MM.1S (cell line): Measurements from ENCODE around the gene CDCA4.

ENCODE experiments used
- DNase-seq: peaks from one replicate; pipeline ENCODE4 v3.0.0-alpha.2; 2015
- H2AFZ ChIP-seq: fragments of 300-600 bp; sonication (generic); 2 replicates; pipeline ENCODE4 v1.6.0; 2016; ENCODE audit warnings: antibody characterized with exemption, low read length
- H3F3A ChIP-seq: fragments of 300-600 bp; sonication (generic); 2 replicates; pipeline ENCODE4 v1.6.1; 2016; ENCODE audit warnings: mild to moderate bottlenecking, antibody characterized with exemption, low read length, moderate library complexity, mixed read lengths; ENCODE audit not compliant: insufficient read depth
- H3K27ac ChIP-seq: fragments of 300-600 bp; sonication (generic); 2 replicates; pipeline ENCODE4 v1.5.1; 2016; ENCODE audit warnings: mild to moderate bottlenecking, low read length
- H3K27me3 ChIP-seq: fragments of 300-600 bp; sonication (generic); replicated peaks from 2 replicates; pipeline ENCODE4 v1.6.0; 2016; ENCODE audit warnings: low read length; ENCODE audit not compliant: insufficient read depth
- H3K36me3 ChIP-seq: fragments of 300-600 bp; sonication (generic); replicated peaks from 2 replicates; pipeline ENCODE4 v1.6.1; 2016; ENCODE audit warnings: mild to moderate bottlenecking, low read length, mixed read lengths; ENCODE audit not compliant: insufficient read depth
- H3K4me1 ChIP-seq: fragments of 300-600 bp; sonication (generic); 2 replicates; pipeline ENCODE4 v1.6.1; 2016; ENCODE audit warnings: low read length, mixed read lengths
- H3K4me2 ChIP-seq: fragments of 300-600 bp; sonication (generic); 2 replicates; pipeline ENCODE4 v1.6.0; 2016; ENCODE audit warnings: low read depth, low read length
- H3K4me3 ChIP-seq: fragments of 300-600 bp; sonication (generic); 2 replicates; pipeline ENCODE4 v1.5.1; 2016; ENCODE audit warnings: low read length, mixed read lengths
- H3K79me2 ChIP-seq: fragments of 300-600 bp; sonication (generic); 2 replicates; pipeline ENCODE4 v1.6.1; 2016; ENCODE audit warnings: mixed run types, low read length, mixed read lengths
- H3K9ac ChIP-seq: fragments of 300-600 bp; sonication (generic); 2 replicates; pipeline ENCODE4 v1.6.1; 2016; ENCODE audit warnings: low read length, mixed read lengths
- H3K9me2 ChIP-seq: fragments of 300-600 bp; sonication (generic); replicated peaks from 2 replicates; pipeline ENCODE4 v1.6.1; 2016; ENCODE audit warnings: mild to moderate bottlenecking, low read length, mixed read lengths; ENCODE audit not compliant: insufficient read depth
- H3K9me3 ChIP-seq: fragments of 300-600 bp; sonication (generic); replicated peaks from 2 replicates; pipeline ENCODE4 v1.6.1; 2016; ENCODE audit warnings: mild to moderate bottlenecking, low read length, mixed read lengths; ENCODE audit not compliant: insufficient read depth
- H4K20me1 ChIP-seq: fragments of 300-600 bp; sonication (generic); 2 replicates; pipeline ENCODE4 v1.6.1; 2016; ENCODE audit warnings: mild to moderate bottlenecking, low read length, moderate library complexity, mixed read lengths; ENCODE audit not compliant: insufficient read depth
- EZH2 ChIP-seq: fragments of 300-600 bp; sonication (generic); optimal IDR thresholded peaks from 2 replicates; pipeline ENCODE3; 2017; ENCODE audit warnings: low read depth, mild to moderate bottlenecking, antibody characterized with exemption, low read length, mixed read lengths
- EZH2phosphoT487 ChIP-seq: fragments of 300-600 bp; sonication (generic); IDR thresholded peaks from 2 replicates; pipeline ENCODE4 v1.6.1; 2018; ENCODE audit warnings: antibody characterized with exemption, low read length
- TF ChIP-seq, protein P1 (sequence below): fragments of 300-600 bp; sonication (generic); IDR thresholded peaks from 2 replicates; pipeline ENCODE4 v1.5.1; 2016; ENCODE audit warnings: antibody characterized with exemption, low read length, mixed read lengths

Gene CDCA4

DNA sequence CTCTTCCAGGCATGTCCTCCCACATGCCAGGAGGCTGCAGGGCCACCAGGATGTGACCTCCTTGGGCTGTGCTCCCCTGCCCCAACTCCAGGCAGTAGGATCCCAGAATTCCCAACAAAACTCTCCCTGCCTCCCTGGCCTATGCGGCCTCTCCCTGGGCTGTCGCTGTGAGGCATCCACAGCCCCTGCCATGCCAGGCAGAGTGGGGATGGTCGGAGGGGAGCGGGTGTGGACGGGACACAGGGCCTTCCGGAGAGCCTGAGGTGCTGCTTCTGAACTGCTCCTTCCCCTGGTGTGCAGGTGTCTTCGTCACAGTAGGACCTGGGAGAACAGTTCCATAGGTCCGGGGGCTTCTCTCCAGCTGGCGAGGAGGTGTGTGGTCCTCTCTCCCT is 26.0 kb upstream of the CDCA4 start:
- TF ChIP-seq, protein P1, sequence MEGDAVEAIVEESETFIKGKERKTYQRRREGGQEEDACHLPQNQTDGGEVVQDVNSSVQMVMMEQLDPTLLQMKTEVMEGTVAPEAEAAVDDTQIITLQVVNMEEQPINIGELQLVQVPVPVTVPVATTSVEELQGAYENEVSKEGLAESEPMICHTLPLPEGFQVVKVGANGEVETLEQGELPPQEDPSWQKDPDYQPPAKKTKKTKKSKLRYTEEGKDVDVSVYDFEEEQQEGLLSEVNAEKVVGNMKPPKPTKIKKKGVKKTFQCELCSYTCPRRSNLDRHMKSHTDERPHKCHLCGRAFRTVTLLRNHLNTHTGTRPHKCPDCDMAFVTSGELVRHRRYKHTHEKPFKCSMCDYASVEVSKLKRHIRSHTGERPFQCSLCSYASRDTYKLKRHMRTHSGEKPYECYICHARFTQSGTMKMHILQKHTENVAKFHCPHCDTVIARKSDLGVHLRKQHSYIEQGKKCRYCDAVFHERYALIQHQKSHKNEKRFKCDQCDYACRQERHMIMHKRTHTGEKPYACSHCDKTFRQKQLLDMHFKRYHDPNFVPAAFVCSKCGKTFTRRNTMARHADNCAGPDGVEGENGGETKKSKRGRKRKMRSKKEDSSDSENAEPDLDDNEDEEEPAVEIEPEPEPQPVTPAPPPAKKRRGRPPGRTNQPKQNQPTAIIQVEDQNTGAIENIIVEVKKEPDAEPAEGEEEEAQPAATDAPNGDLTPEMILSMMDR = no peak
- no peak for TF ChIP-seq EZH2phosphoT487
- no peak for TF ChIP-seq EZH2
- no peak overlapping the region for H3K27ac ChIP-seq
- H3K36me3 ChIP-seq = no peaks in the 10 kb centered on the region
- H3K9me2 ChIP-seq = no peaks in the 10 kb centered on the region
- H3F3A ChIP-seq = no peaks in the 10 kb centered on the region
- no peaks in the 10 kb centered on the region for H3K79me2 ChIP-seq
- H2AFZ ChIP-seq = no peak overlapping the region
- H4K20me1 ChIP-seq = no peaks in the 10 kb centered on the region
- H3K27me3 ChIP-seq = peaks cover 24% of the 10 kb centered on the region
- H3K9me3 ChIP-seq = no peaks in the 10 kb centered on the region
- DNase-seq = no peak
- no peak overlapping the region for H3K4me2 ChIP-seq
- no peak overlapping the region for H3K9ac ChIP-seq
- no peak overlapping the region for H3K4me3 ChIP-seq
- no peaks in the 10 kb centered on the region for H3K4me1 ChIP-seq

DNA sequence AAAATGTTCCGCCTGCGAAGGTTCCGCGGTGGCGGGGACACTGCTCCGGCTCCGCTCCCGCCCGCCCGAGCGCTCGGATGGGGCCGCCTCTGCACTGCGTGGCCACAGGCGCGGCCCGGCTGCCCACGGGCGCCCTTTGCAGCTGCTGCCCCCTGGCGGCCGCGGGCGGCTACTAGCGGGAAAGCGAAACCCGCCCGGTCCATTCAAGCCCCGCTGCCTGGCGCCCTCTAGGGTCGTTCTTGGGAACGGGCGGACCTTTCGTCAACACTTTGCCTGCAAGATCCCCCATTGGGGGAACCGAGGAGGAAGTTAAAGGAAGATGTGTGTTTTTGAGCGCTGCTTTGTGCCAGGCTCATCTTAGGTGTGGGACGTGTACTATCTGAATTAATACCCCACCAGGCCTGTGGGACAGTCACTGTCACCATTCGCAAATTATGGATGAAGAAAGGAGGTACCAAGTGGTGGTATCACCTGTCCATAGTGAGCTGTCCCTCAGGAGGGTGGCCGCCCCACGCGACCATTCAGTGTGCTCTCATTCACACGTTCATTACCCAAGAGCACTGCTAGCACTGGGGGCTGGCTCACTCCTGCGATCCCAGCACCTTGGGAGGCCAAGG is 24.9 kb upstream of the CDCA4 start:
- Histone ChIP-seq H3K36me3 (no peaks in the 10 kb centered on the region), H2AFZ (no peak overlapping the region), H3K9ac (no peak overlapping the region), H3K27ac (no peak overlapping the region), H3K9me3 (no peaks in the 10 kb centered on the region), H3K79me2 (no peaks in the 10 kb centered on the region), H4K20me1 (no peaks in the 10 kb centered on the region), H3K4me1 (no peaks in the 10 kb centered on the region), H3K4me3 (no peak overlapping the region), H3F3A (no peaks in the 10 kb centered on the region), H3K4me2 (no peak overlapping the region), H3K9me2 (no peaks in the 10 kb centered on the region), H3K27me3 (peaks cover 24% of the 10 kb centered on the region)
- TF ChIP-seq, protein P1 = peak; percentile 86
- TF ChIP-seq EZH2phosphoT487 (no peak), EZH2 (no peak)
- DNase-seq = peak; percentile 64

DNA sequence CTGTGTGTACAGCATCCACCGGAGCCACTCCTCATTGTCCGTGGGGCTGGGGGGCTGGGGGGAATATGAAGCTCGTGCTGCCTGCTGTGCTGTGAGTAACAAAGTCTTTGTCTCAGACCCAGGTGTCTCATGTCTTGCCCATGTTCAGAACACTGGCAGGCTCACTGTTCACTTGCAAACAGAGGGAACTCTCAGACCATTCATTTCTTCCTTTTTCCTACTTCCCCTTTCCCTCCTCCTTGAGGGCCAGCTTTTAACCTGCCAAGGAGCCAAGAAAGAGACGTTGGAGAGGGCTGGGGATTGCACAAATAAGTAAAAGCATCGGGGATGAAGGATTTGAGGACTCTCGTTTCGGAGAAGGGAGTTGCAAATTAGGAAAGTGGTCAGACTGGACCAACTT is 22.8 kb upstream of the CDCA4 start:
- H3K36me3 ChIP-seq = no peaks in the 10 kb centered on the region
- H3K9me3 ChIP-seq = no peaks in the 10 kb centered on the region
- TF ChIP-seq EZH2 (no peak), EZH2phosphoT487 (no peak)
- TF ChIP-seq, protein P1 = no peak
- no peak overlapping the region for H3K4me2 ChIP-seq
- H3K27ac ChIP-seq = no peak overlapping the region
- no peak overlapping the region for H3K4me3 ChIP-seq
- no peak overlapping the region for H2AFZ ChIP-seq
- H3K4me1 ChIP-seq = no peaks in the 10 kb centered on the region
- no peak overlapping the region for H3K9ac ChIP-seq
- H4K20me1 ChIP-seq = no peaks in the 10 kb centered on the region
- H3K9me2 ChIP-seq = no peaks in the 10 kb centered on the region
- H3K27me3 ChIP-seq = peaks cover 24% of the 10 kb centered on the region
- no peak for DNase-seq
- H3F3A ChIP-seq = no peaks in the 10 kb centered on the region
- no peaks in the 10 kb centered on the region for H3K79me2 ChIP-seq
